ENCODE data around the gene ZNRF1.

DNA sequence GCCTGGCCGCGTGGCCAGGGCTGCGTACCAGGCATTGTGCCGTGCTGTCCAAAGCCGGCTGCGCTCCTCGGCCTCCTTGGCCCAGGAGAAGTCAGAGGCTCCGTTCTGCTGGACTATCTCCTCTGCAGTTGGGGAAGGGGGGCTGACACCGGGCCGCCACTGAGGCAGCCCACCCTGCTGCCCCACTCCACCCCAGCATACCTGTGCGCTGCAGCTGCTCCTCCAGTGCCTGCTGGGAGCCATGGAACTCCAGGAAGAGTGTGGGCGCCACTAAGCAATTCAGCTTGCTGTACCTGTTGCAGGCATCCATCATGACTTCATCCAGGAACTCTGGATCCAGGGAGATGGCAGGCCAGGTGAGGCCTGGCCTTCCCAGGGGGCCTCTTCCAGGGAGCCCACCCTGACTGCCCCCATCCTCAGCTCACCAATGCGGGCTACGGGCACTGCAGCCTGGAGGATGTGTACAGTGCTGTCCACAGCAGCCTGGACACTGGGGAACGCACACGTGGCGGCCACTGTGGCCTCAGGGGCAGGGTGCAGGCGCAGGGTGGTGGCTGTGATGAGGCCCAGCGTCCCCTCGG lies 114.8 kb downstream of the ZNRF1 start:
- no peak for TF ChIP-seq EZH2 (IDR thresholded peaks at IDR 0.05; ENCODE audit: borderline replicate concordance, low read depth, low read length, poor library complexity, severe bottlenecking)
- TF ChIP-seq, protein P1, sequence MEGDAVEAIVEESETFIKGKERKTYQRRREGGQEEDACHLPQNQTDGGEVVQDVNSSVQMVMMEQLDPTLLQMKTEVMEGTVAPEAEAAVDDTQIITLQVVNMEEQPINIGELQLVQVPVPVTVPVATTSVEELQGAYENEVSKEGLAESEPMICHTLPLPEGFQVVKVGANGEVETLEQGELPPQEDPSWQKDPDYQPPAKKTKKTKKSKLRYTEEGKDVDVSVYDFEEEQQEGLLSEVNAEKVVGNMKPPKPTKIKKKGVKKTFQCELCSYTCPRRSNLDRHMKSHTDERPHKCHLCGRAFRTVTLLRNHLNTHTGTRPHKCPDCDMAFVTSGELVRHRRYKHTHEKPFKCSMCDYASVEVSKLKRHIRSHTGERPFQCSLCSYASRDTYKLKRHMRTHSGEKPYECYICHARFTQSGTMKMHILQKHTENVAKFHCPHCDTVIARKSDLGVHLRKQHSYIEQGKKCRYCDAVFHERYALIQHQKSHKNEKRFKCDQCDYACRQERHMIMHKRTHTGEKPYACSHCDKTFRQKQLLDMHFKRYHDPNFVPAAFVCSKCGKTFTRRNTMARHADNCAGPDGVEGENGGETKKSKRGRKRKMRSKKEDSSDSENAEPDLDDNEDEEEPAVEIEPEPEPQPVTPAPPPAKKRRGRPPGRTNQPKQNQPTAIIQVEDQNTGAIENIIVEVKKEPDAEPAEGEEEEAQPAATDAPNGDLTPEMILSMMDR (conservative IDR thresholded peaks at IDR 0.05; ENCODE audit: low read depth, low read length) = no peak
